Measurements from ENCODE around the gene CARS2.

DNA sequence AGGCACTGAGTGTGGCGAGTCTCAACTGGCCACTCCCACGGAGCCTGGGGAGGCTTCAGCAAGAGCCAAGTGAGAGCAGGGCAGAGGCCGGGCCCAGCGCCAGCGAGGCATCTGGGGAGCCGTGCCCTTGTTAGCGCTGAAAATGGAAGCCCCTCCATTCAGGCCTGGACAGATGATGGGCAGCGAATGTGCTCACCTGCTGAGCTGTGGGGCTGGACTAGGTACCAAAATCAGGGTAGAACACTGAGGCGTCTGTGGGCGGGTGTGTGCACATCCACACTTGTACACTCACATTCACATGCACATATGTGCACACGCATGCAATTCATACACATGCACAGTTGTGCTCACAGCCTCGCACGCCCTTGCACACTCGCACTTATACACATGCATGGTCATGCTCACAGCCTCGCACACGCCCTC, 69.9 kb downstream of the CARS2 start:
- TF ChIP-seq CTCF (IDR thresholded peaks at IDR 0.05; ENCODE audit: insufficient read depth, low read length, poor library complexity, severe bottlenecking) (no peak), EZH2phosphoT487 (conservative IDR thresholded peaks at IDR 0.05; ENCODE audit: low read length) (no peak)
